A673 (cell line): Measurements from ENCODE around the gene ECEL1.

ENCODE experiments used
- EZH2 ChIP-seq: fragments of 200-600 bp; sonication (generic); IDR thresholded peaks from 2 replicates; pipeline ENCODE4 v1.6.1; 2017; ENCODE audit warnings: borderline replicate concordance, low read depth, mild to moderate bottlenecking, mixed read lengths, antibody characterized with exemption, low read length; ENCODE audit not compliant: poor library complexity, severe bottlenecking
- TF ChIP-seq, protein P1 (sequence below): fragments of 300-800, 200-600 bp; sonication (generic); conservative IDR thresholded peaks from 2 replicates; pipeline ENCODE4 v1.5.1; 2017; ENCODE audit warnings: low read depth, mild to moderate bottlenecking, antibody characterized with exemption, low read length, moderate library complexity, mixed read lengths

DNA sequence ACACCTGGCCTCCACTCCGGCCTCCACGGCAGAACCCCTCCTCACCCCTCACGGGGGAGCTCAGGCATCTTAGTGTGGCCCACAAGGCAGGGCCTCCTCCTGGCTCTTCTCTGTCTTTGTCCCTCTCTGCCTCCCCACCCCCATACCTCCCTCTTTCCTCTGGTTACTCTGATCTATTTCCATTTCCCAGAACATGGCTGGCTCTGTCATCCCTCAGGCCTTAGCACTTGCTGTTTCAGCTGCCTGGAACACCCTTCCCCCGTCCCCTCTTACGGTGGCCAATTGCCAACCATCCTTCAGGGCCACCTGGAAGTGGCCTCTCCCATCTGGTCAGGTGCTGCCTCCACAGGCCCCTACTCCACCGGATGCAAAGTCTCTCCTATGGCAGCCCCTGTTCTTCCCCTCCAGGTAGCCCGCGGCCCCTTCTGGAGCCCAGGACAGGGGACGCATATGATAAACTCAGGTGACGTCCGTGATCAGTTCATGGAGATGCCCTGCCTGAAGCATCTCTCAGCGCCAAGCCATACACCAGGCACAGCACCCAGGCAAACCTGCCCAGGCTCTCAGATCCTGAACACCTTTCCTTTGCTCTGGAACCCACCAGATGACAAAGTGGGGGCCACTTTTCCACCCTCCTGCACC lies 3.6 kb upstream of the ECEL1 start:
- TF ChIP-seq, protein P1, sequence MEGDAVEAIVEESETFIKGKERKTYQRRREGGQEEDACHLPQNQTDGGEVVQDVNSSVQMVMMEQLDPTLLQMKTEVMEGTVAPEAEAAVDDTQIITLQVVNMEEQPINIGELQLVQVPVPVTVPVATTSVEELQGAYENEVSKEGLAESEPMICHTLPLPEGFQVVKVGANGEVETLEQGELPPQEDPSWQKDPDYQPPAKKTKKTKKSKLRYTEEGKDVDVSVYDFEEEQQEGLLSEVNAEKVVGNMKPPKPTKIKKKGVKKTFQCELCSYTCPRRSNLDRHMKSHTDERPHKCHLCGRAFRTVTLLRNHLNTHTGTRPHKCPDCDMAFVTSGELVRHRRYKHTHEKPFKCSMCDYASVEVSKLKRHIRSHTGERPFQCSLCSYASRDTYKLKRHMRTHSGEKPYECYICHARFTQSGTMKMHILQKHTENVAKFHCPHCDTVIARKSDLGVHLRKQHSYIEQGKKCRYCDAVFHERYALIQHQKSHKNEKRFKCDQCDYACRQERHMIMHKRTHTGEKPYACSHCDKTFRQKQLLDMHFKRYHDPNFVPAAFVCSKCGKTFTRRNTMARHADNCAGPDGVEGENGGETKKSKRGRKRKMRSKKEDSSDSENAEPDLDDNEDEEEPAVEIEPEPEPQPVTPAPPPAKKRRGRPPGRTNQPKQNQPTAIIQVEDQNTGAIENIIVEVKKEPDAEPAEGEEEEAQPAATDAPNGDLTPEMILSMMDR = no peak
- no peak for TF ChIP-seq EZH2
